ENCODE results near the gene DGLUCY.

DGLUCY gene

GRCh38 chr14:91232052-91232451, 118.2 kb downstream of the DGLUCY start:
- H3K4me3 ChIP-seq (ENCODE audit: low read depth, low read length), result no peak overlapping the region
- TF ChIP-seq, protein P1, sequence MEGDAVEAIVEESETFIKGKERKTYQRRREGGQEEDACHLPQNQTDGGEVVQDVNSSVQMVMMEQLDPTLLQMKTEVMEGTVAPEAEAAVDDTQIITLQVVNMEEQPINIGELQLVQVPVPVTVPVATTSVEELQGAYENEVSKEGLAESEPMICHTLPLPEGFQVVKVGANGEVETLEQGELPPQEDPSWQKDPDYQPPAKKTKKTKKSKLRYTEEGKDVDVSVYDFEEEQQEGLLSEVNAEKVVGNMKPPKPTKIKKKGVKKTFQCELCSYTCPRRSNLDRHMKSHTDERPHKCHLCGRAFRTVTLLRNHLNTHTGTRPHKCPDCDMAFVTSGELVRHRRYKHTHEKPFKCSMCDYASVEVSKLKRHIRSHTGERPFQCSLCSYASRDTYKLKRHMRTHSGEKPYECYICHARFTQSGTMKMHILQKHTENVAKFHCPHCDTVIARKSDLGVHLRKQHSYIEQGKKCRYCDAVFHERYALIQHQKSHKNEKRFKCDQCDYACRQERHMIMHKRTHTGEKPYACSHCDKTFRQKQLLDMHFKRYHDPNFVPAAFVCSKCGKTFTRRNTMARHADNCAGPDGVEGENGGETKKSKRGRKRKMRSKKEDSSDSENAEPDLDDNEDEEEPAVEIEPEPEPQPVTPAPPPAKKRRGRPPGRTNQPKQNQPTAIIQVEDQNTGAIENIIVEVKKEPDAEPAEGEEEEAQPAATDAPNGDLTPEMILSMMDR (IDR thresholded peaks at IDR 0.05; ENCODE audit: low read depth, low read length, missing control alignments), result no peak
- no peak for DNase-seq (ENCODE audit: low read depth)
- in situ Hi-C loops (cut with HindIII; ENCODE audit: low sequenced_read_pairs), result no loop called here

GRCh38 chr14:91232603-91233002, 118.7 kb downstream of the DGLUCY start:
- no peak overlapping the region for H3K4me3 ChIP-seq (ENCODE audit: low read depth, low read length)
- DNase-seq (ENCODE audit: low read depth), result no peak
- TF ChIP-seq, protein P1 (IDR thresholded peaks at IDR 0.05; ENCODE audit: low read depth, low read length, missing control alignments), result no peak
- in situ Hi-C loops (cut with HindIII; ENCODE audit: low sequenced_read_pairs), result no loop called here

- TF ChIP-seq, protein P1 (IDR thresholded peaks at IDR 0.05; ENCODE audit: low read depth, low read length, missing control alignments), result no peak
- no peak for DNase-seq (ENCODE audit: low read depth)
- in situ Hi-C loops (cut with HindIII; ENCODE audit: low sequenced_read_pairs), result no loop called here
- H3K4me3 ChIP-seq (ENCODE audit: low read depth, low read length), result no peak overlapping the region
Measured at GRCh38 chr14:91233936-91234790, 120.3 kb downstream of the DGLUCY start.

GRCh38 chr14:91234791-91235114, 120.9 kb downstream of the DGLUCY start:
- H3K4me3 ChIP-seq (ENCODE audit: low read depth, low read length), result no peak overlapping the region
- in situ Hi-C loops (cut with HindIII; ENCODE audit: low sequenced_read_pairs), result no loop called here
- TF ChIP-seq, protein P1 (IDR thresholded peaks at IDR 0.05; ENCODE audit: low read depth, low read length, missing control alignments), result no peak
- no peak for DNase-seq (ENCODE audit: low read depth)

DNA sequence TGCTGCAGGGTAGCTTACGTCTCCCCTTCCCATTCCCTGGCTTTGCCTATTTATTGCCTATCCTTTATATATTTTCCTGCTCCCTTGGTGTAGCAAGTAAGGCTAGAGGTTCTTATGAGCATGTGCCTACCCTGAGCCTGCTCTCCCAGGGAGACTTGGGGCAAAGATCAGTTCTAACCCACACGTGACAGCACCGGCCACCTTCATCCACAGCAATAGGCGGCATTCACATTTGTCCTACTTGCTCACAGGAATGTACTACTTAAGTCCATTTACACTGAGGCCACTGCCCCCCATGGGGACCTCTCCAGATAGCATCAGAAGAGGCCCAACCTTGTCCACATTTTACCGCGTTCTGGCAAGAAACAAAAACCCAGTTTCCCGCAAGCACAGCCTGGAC, 122.0 kb downstream of the DGLUCY start:
- in situ Hi-C loops (cut with HindIII; ENCODE audit: low sequenced_read_pairs), result no loop called here
- TF ChIP-seq, protein P1 (IDR thresholded peaks at IDR 0.05; ENCODE audit: low read depth, low read length, missing control alignments), result no peak

DNA sequence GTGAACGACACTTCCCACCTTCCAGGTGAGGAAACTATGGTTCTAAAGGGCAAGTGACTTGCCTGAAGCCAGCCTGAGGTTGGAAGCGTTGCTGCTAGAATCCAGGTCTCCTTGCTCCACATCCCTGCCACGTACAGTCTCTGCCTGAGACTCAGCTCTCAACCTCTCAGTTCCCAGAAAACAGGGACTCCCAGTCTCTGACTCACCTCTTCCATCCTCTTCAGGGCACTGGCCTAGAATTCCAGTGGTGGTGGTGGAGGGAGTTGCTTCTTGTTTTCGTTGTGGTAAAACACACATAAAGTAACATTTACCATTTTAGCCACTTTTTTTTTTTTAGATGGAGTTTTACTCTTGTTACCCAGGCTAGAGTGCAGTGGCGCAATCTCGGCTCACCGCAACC, 123.3 kb downstream of the DGLUCY start:
- in situ Hi-C loops (cut with HindIII; ENCODE audit: low sequenced_read_pairs), result no loop called here
- no peak for DNase-seq (ENCODE audit: low read depth)
- no peak overlapping the region for H3K4me3 ChIP-seq (ENCODE audit: low read depth, low read length)
- TF ChIP-seq, protein P1 (IDR thresholded peaks at IDR 0.05; ENCODE audit: low read depth, low read length, missing control alignments), result no peak

More for the DNA sequence above, 122.0 kb downstream of the DGLUCY start:
- no peak overlapping the region for H3K4me3 ChIP-seq (ENCODE audit: low read depth, low read length)
- DNase-seq (ENCODE audit: low read depth), result no peak

Data from astrocyte of the cerebellum (primary cell).